DLD1 (cell line): ENCODE measurements around the gene OR1K1.
"Not testable (repeated sequence)": the region's sequence is repeated elsewhere in the genome, so short reads cannot be mapped to it uniquely, and the experiment has no call there.

ENCODE experiments used
- in situ Hi-C: cut with HindIII; loops from 2 replicates; pipeline ENCODE4 v1.10.0; 2017; ENCODE audit warnings: low sequenced_read_pairs

Gene OR1K1

GRCh38 chr9:122800066-122801060, at the start of gene OR1K1:
Gene OR1K1 (plus strand): TSS chr9:122800123. CDS start chr9:122800123, 0 bp downstream.
- in situ Hi-C loops = no loop called here

GRCh38 chr9:122754825-122755224, 45.1 kb upstream of the OR1K1 start:
- in situ Hi-C loops = no loop called here

GRCh38 chr9:122767817-122768216, 32.1 kb upstream of the OR1K1 start:
- in situ Hi-C loops = no loop called here

- in situ Hi-C loops = no loop called here
These were observed 22.9 kb upstream of the OR1K1 start for GRCh38 chr9:122777052-122777451.

- in situ Hi-C loops = no loop called here
These were observed 21.8 kb upstream of the OR1K1 start for GRCh38 chr9:122777935-122778627.

GRCh38 chr9:122779181-122779580, 20.7 kb upstream of the OR1K1 start:
- in situ Hi-C loops = no loop called here

GRCh38 chr9:122780026-122780425, 19.9 kb upstream of the OR1K1 start:
- in situ Hi-C loops = no loop called here

- in situ Hi-C loops = no loop called here
These were observed 18.3 kb upstream of the OR1K1 start for GRCh38 chr9:122781671-122782070.

GRCh38 chr9:122785269-122785668, 14.7 kb upstream of the OR1K1 start:
- in situ Hi-C loops = no loop called here

- in situ Hi-C loops = no loop called here
These were observed 13.6 kb upstream of the OR1K1 start for GRCh38 chr9:122786338-122786737.

GRCh38 chr9:122788831-122789230, 11.1 kb upstream of the OR1K1 start, which contains the start of gene OR5C1:
Gene OR5C1 (plus strand): TSS chr9:122788933. CDS start chr9:122788933, 0 bp downstream.
- in situ Hi-C loops = no loop called here

GRCh38 chr9:122789256-122790046, 10.5 kb upstream of the OR1K1 start:
- in situ Hi-C loops = no loop called here

GRCh38 chr9:122791872-122792669, 7.9 kb upstream of the OR1K1 start:
- in situ Hi-C loops = no loop called here

GRCh38 chr9:122797316-122798063, 2.4 kb upstream of the OR1K1 start:
- in situ Hi-C loops = no loop called here

- in situ Hi-C loops = no loop called here
These were observed 6.7 kb downstream of the OR1K1 start for GRCh38 chr9:122806661-122807060.

- in situ Hi-C loops = no loop called here
These were observed 7.5 kb downstream of the OR1K1 start for GRCh38 chr9:122807271-122807900.

- in situ Hi-C loops = no loop called here
These were observed 8.2 kb downstream of the OR1K1 start for GRCh38 chr9:122808141-122808540.

- in situ Hi-C loops = not testable (repeated sequence)
These were observed 9.3 kb downstream of the OR1K1 start for GRCh38 chr9:122809261-122809660.
